Measurements from ENCODE around the gene SETDB1.

Gene SETDB1

GRCh38 chr1:150968491-150968890 is 42.3 kb downstream of the SETDB1 start:
- Histone ChIP-seq H3K9ac (ENCODE audit: low read length) (no peak overlapping the region), H3K27me3 (replicated peaks; ENCODE audit: control insufficient read depth, insufficient read depth, low read length) (no peaks in the 10 kb centered on the region), H3K9me3 (ENCODE audit: control insufficient read depth, low read length) (no peaks in the 10 kb centered on the region), H3K36me3 (ENCODE audit: control insufficient read depth, insufficient read depth, low read length, severe bottlenecking) (peaks cover 55% of the 10 kb centered on the region), H3K4me3 (ENCODE audit: low read length) (no peak overlapping the region), H3K4me1 (ENCODE audit: control insufficient read depth, insufficient read depth, low read length) (peaks cover 32% of the 10 kb centered on the region)
- no peak for DNase-seq (ENCODE audit: low read depth)

- DNase-seq (ENCODE audit: low read depth) = no peak
- Histone ChIP-seq H3K36me3 (ENCODE audit: control insufficient read depth, insufficient read depth, low read length, severe bottlenecking) (peaks cover 44% of the 10 kb centered on the region), H3K4me1 (ENCODE audit: control insufficient read depth, insufficient read depth, low read length) (peaks cover 32% of the 10 kb centered on the region), H3K27me3 (replicated peaks; ENCODE audit: control insufficient read depth, insufficient read depth, low read length) (no peaks in the 10 kb centered on the region), H3K9ac (ENCODE audit: low read length) (no peak overlapping the region), H3K4me3 (ENCODE audit: low read length) (no peak overlapping the region), H3K9me3 (ENCODE audit: control insufficient read depth, low read length) (no peaks in the 10 kb centered on the region)
Observed at GRCh38 chr1:150969626-150970025, 43.5 kb downstream of the SETDB1 start.

GRCh38 chr1:150970808-150971582 is 44.8 kb downstream of the SETDB1 start:
- peak overlapping the region; percentile 94 for H3K9ac ChIP-seq (ENCODE audit: low read length)
- H3K36me3 ChIP-seq (ENCODE audit: control insufficient read depth, insufficient read depth, low read length, severe bottlenecking) = peaks cover 30% of the 10 kb centered on the region
- DNase-seq (ENCODE audit: low read depth) = peak; percentile 84
- H3K4me3 ChIP-seq (ENCODE audit: low read length) = peak overlapping the region; percentile 91
- no peaks in the 10 kb centered on the region for H3K27me3 ChIP-seq (replicated peaks; ENCODE audit: control insufficient read depth, insufficient read depth, low read length)
- H3K9me3 ChIP-seq (ENCODE audit: control insufficient read depth, low read length) = no peaks in the 10 kb centered on the region
- peaks cover 32% of the 10 kb centered on the region for H3K4me1 ChIP-seq (ENCODE audit: control insufficient read depth, insufficient read depth, low read length)

GRCh38 chr1:150971583-150972416 is 45.6 kb downstream of the SETDB1 start:
- Histone ChIP-seq H3K27me3 (replicated peaks; ENCODE audit: control insufficient read depth, insufficient read depth, low read length) (no peaks in the 10 kb centered on the region), H3K9me3 (ENCODE audit: control insufficient read depth, low read length) (no peaks in the 10 kb centered on the region), H3K9ac (ENCODE audit: low read length) (peak overlapping the region; percentile 94), H3K4me1 (ENCODE audit: control insufficient read depth, insufficient read depth, low read length) (peaks cover 32% of the 10 kb centered on the region), H3K4me3 (ENCODE audit: low read length) (peak overlapping the region; percentile 91), H3K36me3 (ENCODE audit: control insufficient read depth, insufficient read depth, low read length, severe bottlenecking) (peaks cover 22% of the 10 kb centered on the region)
- peak; percentile 23 for DNase-seq (ENCODE audit: low read depth)

GRCh38 chr1:150972417-150972940 is 46.3 kb downstream of the SETDB1 start:
- H3K9me3 ChIP-seq (ENCODE audit: control insufficient read depth, low read length) = no peaks in the 10 kb centered on the region
- DNase-seq (ENCODE audit: low read depth) = peak; percentile 23
- H3K4me1 ChIP-seq (ENCODE audit: control insufficient read depth, insufficient read depth, low read length) = peaks cover 36% of the 10 kb centered on the region
- H3K4me3 ChIP-seq (ENCODE audit: low read length) = peak overlapping the region; percentile 91
- peak overlapping the region; percentile 94 for H3K9ac ChIP-seq (ENCODE audit: low read length)
- no peaks in the 10 kb centered on the region for H3K27me3 ChIP-seq (replicated peaks; ENCODE audit: control insufficient read depth, insufficient read depth, low read length)
- H3K36me3 ChIP-seq (ENCODE audit: control insufficient read depth, insufficient read depth, low read length, severe bottlenecking) = peaks cover 15% of the 10 kb centered on the region

GRCh38 chr1:150973258-150973835 is 47.2 kb downstream of the SETDB1 start:
- Histone ChIP-seq H3K9me3 (ENCODE audit: control insufficient read depth, low read length) (no peaks in the 10 kb centered on the region), H3K9ac (ENCODE audit: low read length) (peak overlapping the region; percentile 94), H3K4me3 (ENCODE audit: low read length) (peak overlapping the region; percentile 91), H3K4me1 (ENCODE audit: control insufficient read depth, insufficient read depth, low read length) (peaks cover 37% of the 10 kb centered on the region), H3K27me3 (replicated peaks; ENCODE audit: control insufficient read depth, insufficient read depth, low read length) (no peaks in the 10 kb centered on the region), H3K36me3 (ENCODE audit: control insufficient read depth, insufficient read depth, low read length, severe bottlenecking) (peaks cover 7% of the 10 kb centered on the region)
- DNase-seq (ENCODE audit: low read depth) = peak; percentile 45

GRCh38 chr1:150973836-150974579 is 47.8 kb downstream of the SETDB1 start:
- Histone ChIP-seq H3K9ac (ENCODE audit: low read length) (peak overlapping the region; percentile 94), H3K27me3 (replicated peaks; ENCODE audit: control insufficient read depth, insufficient read depth, low read length) (no peaks in the 10 kb centered on the region), H3K4me1 (ENCODE audit: control insufficient read depth, insufficient read depth, low read length) (peaks cover 38% of the 10 kb centered on the region), H3K36me3 (ENCODE audit: control insufficient read depth, insufficient read depth, low read length, severe bottlenecking) (peaks cover under 1% of the 10 kb centered on the region), H3K9me3 (ENCODE audit: control insufficient read depth, low read length) (no peaks in the 10 kb centered on the region), H3K4me3 (ENCODE audit: low read length) (peak overlapping the region; percentile 91)
- peak; percentile 70 for DNase-seq (ENCODE audit: low read depth)

- no peaks in the 10 kb centered on the region for H3K27me3 ChIP-seq (replicated peaks; ENCODE audit: control insufficient read depth, insufficient read depth, low read length)
- H3K36me3 ChIP-seq (ENCODE audit: control insufficient read depth, insufficient read depth, low read length, severe bottlenecking) = no peaks in the 10 kb centered on the region
- no peaks in the 10 kb centered on the region for H3K9me3 ChIP-seq (ENCODE audit: control insufficient read depth, low read length)
- peak within 1 kb of the TSS; percentile 91 for H3K4me3 ChIP-seq (ENCODE audit: low read length)
- H3K9ac ChIP-seq (ENCODE audit: low read length) = peak within 1 kb of the TSS; percentile 94
- H3K4me1 ChIP-seq (ENCODE audit: control insufficient read depth, insufficient read depth, low read length) = peaks cover 42% of the 10 kb centered on the region
- peak; percentile 96 for DNase-seq (ENCODE audit: low read depth)
Observed at GRCh38 chr1:150974580-150975478, 48.7 kb downstream of the SETDB1 start, which contains the start of gene CERS2. TSS of gene CERS2 (minus strand) at chr1:150974835. CDS start at chr1:150969090, 5,745 bp downstream.

GRCh38 chr1:150976401-150976821 is 50.2 kb downstream of the SETDB1 start:
- Histone ChIP-seq H3K27me3 (replicated peaks; ENCODE audit: control insufficient read depth, insufficient read depth, low read length) (no peaks in the 10 kb centered on the region), H3K4me1 (ENCODE audit: control insufficient read depth, insufficient read depth, low read length) (peaks cover 35% of the 10 kb centered on the region), H3K4me3 (ENCODE audit: low read length) (no peak overlapping the region), H3K9ac (ENCODE audit: low read length) (no peak overlapping the region), H3K36me3 (ENCODE audit: control insufficient read depth, insufficient read depth, low read length, severe bottlenecking) (no peaks in the 10 kb centered on the region), H3K9me3 (ENCODE audit: control insufficient read depth, low read length) (no peaks in the 10 kb centered on the region)
- DNase-seq (ENCODE audit: low read depth) = no peak
